ENCODE measurements around the gene FAAP100.

FAAP100 gene

GRCh38 chr17:81522491-81523401, 29.4 kb downstream of the FAAP100 start:
- no peak for DNase-seq

GRCh38 chr17:81520021-81520901, 31.9 kb downstream of the FAAP100 start:
- DNase-seq, result no peak

GRCh38 chr17:81519284-81520020, 32.7 kb downstream of the FAAP100 start:
- DNase-seq, result no peak

- no peak for DNase-seq
Observed at GRCh38 chr17:81518785-81519283, 33.3 kb downstream of the FAAP100 start.

- DNase-seq, result no peak
Observed at GRCh38 chr17:81518113-81518784, 33.9 kb downstream of the FAAP100 start.

GRCh38 chr17:81517339-81518112, 34.6 kb downstream of the FAAP100 start:
- no peak for DNase-seq

DNA sequence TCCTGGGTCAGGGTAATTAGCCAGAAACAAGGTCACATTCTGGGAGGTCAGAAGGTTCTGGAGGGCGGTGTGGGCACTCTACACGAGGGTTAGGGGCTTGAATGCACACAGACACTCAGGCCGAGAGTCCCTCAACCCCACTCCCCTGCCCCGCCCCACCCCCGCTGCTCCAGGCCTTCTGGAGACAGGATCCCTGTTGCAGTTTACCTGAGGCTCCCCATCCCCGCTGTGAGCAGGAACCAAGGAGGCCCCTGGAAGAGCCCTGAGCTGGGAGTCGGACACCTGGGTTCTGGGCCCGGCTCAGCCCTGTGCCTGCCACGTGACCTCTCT, 35.2 kb downstream of the FAAP100 start:
- no peak for DNase-seq

DNA sequence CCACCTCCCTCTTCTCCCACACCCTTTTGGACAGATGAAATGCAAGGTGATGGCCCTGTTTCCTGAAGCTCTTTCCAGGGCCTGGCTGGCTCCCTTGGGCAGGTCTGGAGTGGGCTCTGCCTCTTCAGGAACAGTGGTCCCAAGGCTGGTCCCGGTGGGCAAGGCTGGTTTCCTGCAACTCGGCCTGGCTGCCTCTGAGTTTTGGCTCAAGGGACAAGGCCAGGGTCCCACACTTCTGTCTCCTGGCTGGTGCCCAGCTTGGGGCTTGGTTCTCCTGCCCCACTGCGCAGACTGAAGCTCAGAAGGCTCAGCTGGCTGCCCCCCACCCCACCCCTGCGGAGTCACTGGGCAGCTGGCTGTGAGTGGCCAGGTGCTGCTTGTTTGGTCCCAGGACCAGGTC, 35.7 kb downstream of the FAAP100 start:
- no peak for DNase-seq

GRCh38 chr17:81515530-81516041, 36.6 kb downstream of the FAAP100 start:
- no peak for DNase-seq

DNA sequence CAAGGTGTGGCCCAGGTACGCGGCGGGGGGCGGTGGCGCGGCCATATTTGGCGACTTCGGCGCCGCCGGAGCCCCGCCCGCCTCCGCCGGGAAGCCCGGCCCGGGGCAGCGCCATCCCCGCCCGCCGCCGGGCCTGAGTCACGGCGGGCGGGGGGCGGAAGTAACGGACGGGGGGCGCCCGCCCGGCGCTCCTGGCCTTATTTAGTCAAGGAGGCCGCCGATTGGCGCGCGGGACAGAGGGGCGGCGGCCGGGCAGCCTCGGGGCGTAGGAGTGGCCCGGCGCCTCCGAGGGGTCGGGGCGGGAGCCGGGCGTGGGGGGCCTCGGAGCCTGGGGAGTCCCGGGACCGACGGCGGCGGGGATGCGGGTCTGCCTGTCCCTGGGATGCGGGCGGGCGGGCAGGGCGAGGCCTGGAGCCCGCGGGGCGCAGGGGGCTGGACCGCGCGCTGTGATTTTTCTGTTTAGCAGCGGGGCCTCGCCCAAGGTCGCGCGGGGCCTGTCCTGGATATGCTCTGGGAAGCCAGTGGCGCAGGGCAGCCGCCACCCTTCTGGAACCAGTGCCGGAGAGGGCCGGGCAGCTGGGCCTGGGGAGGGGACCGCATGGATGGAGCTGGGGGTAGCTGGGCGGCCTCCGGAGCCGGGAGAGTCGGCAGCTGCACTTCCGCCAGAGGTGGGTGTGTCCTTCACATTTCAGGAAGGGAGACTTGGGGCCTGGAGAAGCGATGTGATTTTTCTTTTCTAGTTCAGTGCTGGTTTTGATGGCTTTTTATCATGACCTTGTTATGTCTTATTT, 37.2 kb downstream of the FAAP100 start:
- peak in 1 of 2 donors; percentile 32 for DNase-seq

- no peak for DNase-seq
Observed at GRCh38 chr17:81514489-81514738, 37.7 kb downstream of the FAAP100 start.

DNA sequence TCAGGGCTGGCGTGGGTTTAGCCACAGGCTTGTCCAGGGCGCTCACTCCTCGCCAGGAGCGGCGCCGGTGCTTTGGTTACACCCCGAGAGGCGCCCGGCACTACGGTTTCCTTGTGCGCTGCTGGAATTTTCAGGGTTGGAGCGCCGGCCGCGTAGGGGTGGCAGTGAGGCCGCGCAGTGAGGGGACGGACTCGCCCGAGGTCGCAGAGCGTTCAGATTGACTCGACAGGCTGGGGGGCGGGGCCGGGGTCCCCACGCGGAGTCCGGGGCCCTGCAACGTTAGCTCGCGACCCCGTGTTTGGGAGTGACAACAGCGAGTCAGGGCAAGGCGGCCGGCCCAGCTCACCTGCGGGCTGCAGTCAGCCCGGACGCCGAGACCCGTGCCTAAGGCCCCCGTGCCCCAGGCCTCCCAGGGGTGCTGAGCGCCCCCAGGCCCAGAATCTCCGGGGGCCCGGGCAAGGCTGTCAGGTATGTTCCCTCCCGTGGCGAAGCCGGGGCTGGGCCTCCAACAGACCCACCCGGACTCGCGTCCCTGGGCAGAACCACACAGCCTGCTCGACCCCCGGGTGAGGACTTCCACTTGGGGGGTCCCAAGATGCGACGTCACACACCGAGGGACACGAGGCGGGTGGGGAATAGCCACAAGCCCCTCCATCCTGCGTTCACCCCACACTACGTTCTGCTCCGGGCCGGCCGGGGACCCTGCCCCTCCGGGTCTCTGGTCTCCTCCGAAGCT, 38.2 kb downstream of the FAAP100 start:
- DNase-seq, result peak in 1 of 2 donors; percentile 52

- peak; percentile 45 to 52 for DNase-seq
Observed at GRCh38 chr17:81513372-81513752, 38.8 kb downstream of the FAAP100 start.

DNA sequence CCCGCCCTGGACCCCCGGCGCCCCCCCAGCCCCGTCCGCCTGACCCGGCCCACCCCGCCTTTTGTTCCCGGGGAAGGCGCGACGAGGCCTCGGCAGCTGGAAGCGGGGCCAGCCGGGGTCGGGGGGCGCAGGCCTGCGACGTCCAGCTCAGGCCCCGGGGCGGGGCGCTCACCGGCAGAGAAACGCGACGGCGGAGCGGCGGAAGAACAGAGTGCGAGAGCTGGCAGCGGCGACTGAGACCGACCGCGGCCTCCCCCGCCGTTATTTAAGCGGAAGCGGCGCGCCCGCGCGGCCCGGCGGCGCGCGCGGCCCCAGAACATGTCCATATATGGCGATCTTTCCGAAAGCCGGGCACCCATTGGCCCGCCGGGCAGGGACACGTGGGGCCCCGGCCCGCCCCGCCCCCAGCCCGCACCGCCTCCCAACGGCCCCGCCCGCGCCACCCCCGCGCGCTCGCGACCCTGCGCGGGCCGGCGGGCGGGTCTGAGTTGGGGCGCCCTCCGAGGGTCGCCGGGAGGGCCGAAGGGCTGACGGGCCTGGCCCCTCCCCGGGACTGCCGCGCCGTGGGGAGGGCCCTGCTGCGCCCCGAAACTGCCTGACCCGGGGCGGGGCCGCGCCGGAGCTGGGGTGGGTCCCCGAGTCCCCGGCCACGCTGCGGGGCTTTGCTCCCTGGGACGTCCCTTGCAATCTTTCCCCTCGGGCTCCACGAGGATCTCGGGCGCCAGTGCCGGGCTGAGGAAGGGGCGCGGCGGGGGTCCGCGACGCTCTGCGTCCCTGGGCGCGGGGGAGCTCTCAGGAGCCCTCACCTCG, 39.4 kb downstream of the FAAP100 start, which contains the start of gene ACTG1:
TSS of gene ACTG1 (minus strand) at position 238 of the 810 bp plus-strand sequence. CDS start 445 bp downstream, outside the sequence.
- peak; percentile 87 to 89 for DNase-seq

GRCh38 chr17:81511804-81512561, 40.2 kb downstream of the FAAP100 start:
- DNase-seq, result no peak

- DNase-seq, result no peak
Observed at GRCh38 chr17:81511554-81511803, 40.7 kb downstream of the FAAP100 start.

DNA sequence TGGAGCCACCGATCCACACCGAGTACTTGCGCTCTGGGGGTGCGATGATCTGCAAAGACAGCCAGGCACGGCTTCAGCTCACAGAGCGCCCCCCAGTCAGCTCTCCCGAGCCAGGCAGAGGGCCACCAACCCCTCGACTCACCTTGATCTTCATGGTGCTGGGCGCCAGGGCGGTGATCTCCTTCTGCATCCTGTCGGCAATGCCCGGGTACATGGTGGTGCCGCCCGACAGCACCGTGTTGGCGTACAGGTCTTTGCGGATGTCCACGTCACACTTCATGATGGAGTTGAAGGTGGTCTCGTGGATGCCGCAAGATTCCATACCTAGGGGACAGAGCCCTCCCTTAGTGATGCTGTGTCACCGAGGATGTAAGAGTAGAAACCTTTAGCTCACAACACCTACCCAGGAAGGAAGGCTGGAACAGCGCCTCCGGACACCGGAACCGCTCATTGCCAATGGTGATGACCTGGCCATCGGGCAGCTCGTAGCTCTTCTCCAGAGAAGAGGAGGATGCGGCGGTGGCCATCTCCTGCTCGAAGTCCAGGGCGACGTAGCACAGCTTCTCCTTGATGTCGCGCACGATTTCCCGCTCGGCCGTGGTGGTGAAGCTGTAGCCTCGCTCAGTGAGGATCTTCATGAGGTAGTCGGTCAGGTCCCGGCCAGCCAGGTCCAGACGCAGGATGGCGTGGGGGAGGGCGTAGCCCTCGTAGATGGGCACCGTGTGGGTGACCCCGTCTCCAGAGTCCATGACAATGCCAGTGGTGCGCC, 41.2 kb downstream of the FAAP100 start:
- no peak for DNase-seq

All from hippocampal formation (tissue), 2 donors.